HG03108 (cell line): Measurements from ENCODE around the gene ZNF593.
A peak's percentile ranks its signal among the peaks of the same experiment; 100 is the strongest.

Experiments
- ATAC-seq: cut with Tn5 transposase; IDR thresholded peaks from one replicate; pipeline ENCODE4 v1.9.1; 2021; ENCODE audit warnings: moderate library complexity; ENCODE audit not compliant: unreplicated experiment

ZNF593 gene

GRCh38 chr1:26169669-26170471, at the start of gene ZNF593:
TSS of gene ZNF593 (plus strand) at chr1:26169908. CDS start at chr1:26169984, 76 bp downstream.
- ATAC-seq = peak; percentile 74

GRCh38 chr1:26121854-26122773, 47.6 kb upstream of the ZNF593 start:
- ATAC-seq = no peak

GRCh38 chr1:26122988-26123973, 46.4 kb upstream of the ZNF593 start:
- ATAC-seq = no peak

GRCh38 chr1:26124418-26125331, 45.0 kb upstream of the ZNF593 start:
- no peak for ATAC-seq

GRCh38 chr1:26125382-26125781, 44.3 kb upstream of the ZNF593 start:
- ATAC-seq = no peak

GRCh38 chr1:26125946-26126320, 43.8 kb upstream of the ZNF593 start:
- no peak for ATAC-seq

GRCh38 chr1:26126321-26127084, 43.2 kb upstream of the ZNF593 start:
- peak; percentile 64 for ATAC-seq

- ATAC-seq = no peak
Observed at GRCh38 chr1:26127235-26128163, 42.2 kb upstream of the ZNF593 start.

GRCh38 chr1:26129778-26130177, 39.9 kb upstream of the ZNF593 start:
- no peak for ATAC-seq

GRCh38 chr1:26130695-26131094, 39.0 kb upstream of the ZNF593 start:
- no peak for ATAC-seq

- no peak for ATAC-seq
Observed at GRCh38 chr1:26132128-26132833, 37.4 kb upstream of the ZNF593 start.

GRCh38 chr1:26132834-26133167, 36.9 kb upstream of the ZNF593 start:
- no peak for ATAC-seq

- ATAC-seq = no peak
Observed at GRCh38 chr1:26134466-26134865, 35.2 kb upstream of the ZNF593 start.

GRCh38 chr1:26138974-26139558, 30.6 kb upstream of the ZNF593 start:
- no peak for ATAC-seq

- no peak for ATAC-seq
Observed at GRCh38 chr1:26142159-26142558, 27.5 kb upstream of the ZNF593 start.

- ATAC-seq = no peak
Observed at GRCh38 chr1:26145041-26145959, 24.4 kb upstream of the ZNF593 start.
